Measurements from ENCODE around the gene CADPS.
A peak's percentile ranks its signal among the peaks of the same experiment; 100 is the strongest.

Gene CADPS

DNA sequence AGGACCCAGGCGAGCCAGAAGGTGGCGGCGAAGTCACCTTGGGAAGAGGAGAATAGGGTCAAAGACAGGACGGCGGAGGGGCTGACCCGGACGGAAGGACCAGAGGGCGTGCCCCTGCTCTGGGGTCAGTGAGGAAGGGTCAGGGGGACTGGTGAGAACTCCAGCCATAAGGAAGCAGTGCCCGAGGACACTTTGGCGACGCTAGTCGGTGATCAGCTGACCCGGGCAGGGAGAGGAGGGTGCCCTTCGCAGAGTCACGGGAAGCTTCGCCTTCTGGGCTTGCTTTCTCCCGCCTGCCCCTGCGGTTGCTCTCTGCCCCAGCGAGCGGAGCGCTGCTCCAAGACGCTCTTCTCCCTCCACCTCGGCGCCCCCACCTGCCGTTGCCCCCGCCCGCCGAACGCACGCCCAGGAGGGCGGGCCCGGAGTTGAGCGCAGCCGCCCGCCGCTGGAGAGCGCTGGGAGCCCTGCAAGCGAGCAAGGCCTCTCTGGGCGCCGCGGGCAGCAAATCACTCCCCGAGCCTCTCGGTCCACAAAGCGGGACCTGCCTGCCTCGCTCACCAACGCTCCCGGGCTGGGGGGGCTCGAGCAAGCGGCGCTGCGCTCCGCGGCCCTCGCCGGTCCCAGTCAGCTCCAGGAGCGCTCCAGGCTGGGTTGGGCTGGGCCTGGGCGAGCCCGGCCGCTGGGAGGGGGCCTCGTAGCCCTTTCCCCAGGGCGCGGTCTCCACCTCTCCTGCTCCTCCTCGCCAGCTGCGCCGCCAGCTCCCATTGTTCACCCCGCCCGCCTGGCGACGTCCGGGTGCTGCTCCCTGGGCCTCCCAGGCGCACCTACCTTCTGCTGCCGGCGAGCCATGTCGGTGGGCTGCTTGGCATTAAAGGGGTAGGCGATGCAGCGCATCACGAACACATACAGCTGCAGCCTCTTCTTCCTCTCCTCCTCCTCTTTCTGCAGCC, 1.2 kb downstream of the CADPS start:
- Histone ChIP-seq H3K4me1 (ENCODE audit: low read depth, poor library complexity, severe bottlenecking) (no peaks in the 10 kb centered on the region), H3K9ac (no peak overlapping the region), H2AFZ (ENCODE audit: low read depth) (peak overlapping the region; percentile 73), H4K20me1 (ENCODE audit: insufficient read depth) (no peaks in the 10 kb centered on the region), H3K4me3 (IDR thresholded peaks at IDR 0.05; ENCODE audit: insufficient read depth, low read depth, low read length) (peak overlapping the region; percentile 36), H3K79me2 (ENCODE audit: insufficient read depth, low read depth) (no peaks in the 10 kb centered on the region), H3K27ac (no peak overlapping the region), H3K27me3 (ENCODE audit: insufficient read depth, low read depth) (no peaks in the 10 kb centered on the region), H3K4me2 (peak overlapping the region; percentile 33), H3K36me3 (ENCODE audit: insufficient read depth) (no peaks in the 10 kb centered on the region)
- TF ChIP-seq, protein P1, sequence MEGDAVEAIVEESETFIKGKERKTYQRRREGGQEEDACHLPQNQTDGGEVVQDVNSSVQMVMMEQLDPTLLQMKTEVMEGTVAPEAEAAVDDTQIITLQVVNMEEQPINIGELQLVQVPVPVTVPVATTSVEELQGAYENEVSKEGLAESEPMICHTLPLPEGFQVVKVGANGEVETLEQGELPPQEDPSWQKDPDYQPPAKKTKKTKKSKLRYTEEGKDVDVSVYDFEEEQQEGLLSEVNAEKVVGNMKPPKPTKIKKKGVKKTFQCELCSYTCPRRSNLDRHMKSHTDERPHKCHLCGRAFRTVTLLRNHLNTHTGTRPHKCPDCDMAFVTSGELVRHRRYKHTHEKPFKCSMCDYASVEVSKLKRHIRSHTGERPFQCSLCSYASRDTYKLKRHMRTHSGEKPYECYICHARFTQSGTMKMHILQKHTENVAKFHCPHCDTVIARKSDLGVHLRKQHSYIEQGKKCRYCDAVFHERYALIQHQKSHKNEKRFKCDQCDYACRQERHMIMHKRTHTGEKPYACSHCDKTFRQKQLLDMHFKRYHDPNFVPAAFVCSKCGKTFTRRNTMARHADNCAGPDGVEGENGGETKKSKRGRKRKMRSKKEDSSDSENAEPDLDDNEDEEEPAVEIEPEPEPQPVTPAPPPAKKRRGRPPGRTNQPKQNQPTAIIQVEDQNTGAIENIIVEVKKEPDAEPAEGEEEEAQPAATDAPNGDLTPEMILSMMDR (conservative IDR thresholded peaks at IDR 0.05; ENCODE audit: low read depth, low read length), result 0 out of 2 replicates have a peak, but pooled peaks have one; percentile 14

DNA sequence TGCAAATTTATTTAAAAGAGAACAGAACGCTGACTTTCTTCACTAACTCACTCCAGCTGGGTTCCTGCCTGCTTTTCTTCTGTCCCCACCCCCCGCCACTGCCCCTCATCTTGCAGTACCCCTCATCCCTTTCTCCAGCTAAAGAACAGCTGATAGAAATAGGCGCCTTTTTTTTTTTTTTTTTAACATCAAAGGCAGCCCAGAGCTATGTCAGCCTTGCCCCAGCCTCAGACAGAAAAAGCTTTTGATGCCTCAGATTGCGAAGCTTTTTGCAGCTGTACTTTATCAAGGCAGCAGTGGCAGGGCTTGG, 1.8 kb downstream of the CADPS start:
- Histone ChIP-seq H3K4me2 (peak overlapping the region; percentile 33; the same call in 1 of the 2 replicates), H3K9ac (no peak overlapping the region), H3K4me3 (IDR thresholded peaks at IDR 0.05; ENCODE audit: insufficient read depth, low read depth, low read length) (no peak overlapping the region), H2AFZ (ENCODE audit: low read depth) (peak overlapping the region; percentile 73), H3K27me3 (ENCODE audit: insufficient read depth, low read depth) (no peaks in the 10 kb centered on the region), H3K79me2 (ENCODE audit: insufficient read depth, low read depth) (no peaks in the 10 kb centered on the region), H4K20me1 (ENCODE audit: insufficient read depth) (no peaks in the 10 kb centered on the region), H3K27ac (no peak overlapping the region), H3K4me1 (ENCODE audit: low read depth, poor library complexity, severe bottlenecking) (no peaks in the 10 kb centered on the region), H3K36me3 (ENCODE audit: insufficient read depth) (no peaks in the 10 kb centered on the region)
- TF ChIP-seq, protein P1 (conservative IDR thresholded peaks at IDR 0.05; ENCODE audit: low read depth, low read length), result no peak

DNA sequence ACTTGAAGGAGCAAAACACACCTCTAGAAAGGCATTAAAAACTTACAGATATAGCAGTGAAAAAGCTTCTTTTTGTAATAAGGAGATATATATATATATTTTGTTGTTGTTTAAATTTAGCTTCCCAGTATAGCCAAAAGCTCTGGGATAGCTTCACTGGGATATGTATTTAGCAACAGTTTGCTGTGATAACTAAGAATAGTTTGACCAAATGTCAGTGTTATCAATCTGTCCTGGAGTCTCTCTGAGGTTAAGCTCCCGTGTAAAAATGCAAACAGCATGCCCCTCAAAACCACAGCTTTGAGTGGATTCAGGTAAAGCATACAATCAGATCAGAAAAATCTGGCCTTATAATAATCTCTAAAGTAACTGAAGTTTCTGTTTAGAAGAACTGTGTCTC, 2.9 kb downstream of the CADPS start:
- Histone ChIP-seq H3K9ac (no peak overlapping the region), H3K4me2 (no peak overlapping the region), H3K4me3 (IDR thresholded peaks at IDR 0.05; ENCODE audit: insufficient read depth, low read depth, low read length) (no peak overlapping the region), H3K4me1 (ENCODE audit: low read depth, poor library complexity, severe bottlenecking) (no peaks in the 10 kb centered on the region), H2AFZ (ENCODE audit: low read depth) (no peak overlapping the region), H4K20me1 (ENCODE audit: insufficient read depth) (no peaks in the 10 kb centered on the region), H3K36me3 (ENCODE audit: insufficient read depth) (no peaks in the 10 kb centered on the region), H3K27ac (no peak overlapping the region), H3K27me3 (ENCODE audit: insufficient read depth, low read depth) (no peaks in the 10 kb centered on the region), H3K79me2 (ENCODE audit: insufficient read depth, low read depth) (no peaks in the 10 kb centered on the region)
- TF ChIP-seq, protein P1 (conservative IDR thresholded peaks at IDR 0.05; ENCODE audit: low read depth, low read length), result no peak

DNA sequence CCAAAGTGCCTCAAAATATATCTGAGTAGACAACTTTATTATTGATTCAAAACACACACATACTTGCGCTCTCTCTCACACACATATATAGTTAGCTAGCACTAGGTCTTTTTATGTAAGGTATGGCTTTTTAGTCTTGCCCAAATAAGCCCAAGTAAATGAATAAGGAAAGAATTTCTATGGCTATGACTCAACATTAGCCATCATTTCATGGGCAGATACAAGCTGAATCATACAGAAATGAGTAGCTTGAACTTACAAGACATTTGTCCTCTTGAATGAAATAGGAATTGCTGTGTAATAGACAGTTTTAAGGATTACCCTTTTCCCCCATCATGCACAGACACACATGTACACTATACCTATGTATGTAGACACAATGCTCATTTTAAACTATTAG, 4.9 kb downstream of the CADPS start:
- H3K79me2 ChIP-seq (ENCODE audit: insufficient read depth, low read depth), result no peaks in the 10 kb centered on the region
- no peaks in the 10 kb centered on the region for H3K27me3 ChIP-seq (ENCODE audit: insufficient read depth, low read depth)
- no peak overlapping the region for H3K27ac ChIP-seq
- H3K36me3 ChIP-seq (ENCODE audit: insufficient read depth), result no peaks in the 10 kb centered on the region
- H4K20me1 ChIP-seq (ENCODE audit: insufficient read depth), result no peaks in the 10 kb centered on the region
- no peaks in the 10 kb centered on the region for H3K4me1 ChIP-seq (ENCODE audit: low read depth, poor library complexity, severe bottlenecking)
- no peak overlapping the region for H2AFZ ChIP-seq (ENCODE audit: low read depth)
- H3K4me3 ChIP-seq (IDR thresholded peaks at IDR 0.05; ENCODE audit: insufficient read depth, low read depth, low read length), result no peak overlapping the region
- no peak overlapping the region for H3K4me2 ChIP-seq
- no peak overlapping the region for H3K9ac ChIP-seq
- TF ChIP-seq, protein P1 (conservative IDR thresholded peaks at IDR 0.05; ENCODE audit: low read depth, low read length), result no peak

Measured in KMS-11 (cell line).